GM12801 (cell line): ENCODE results near the gene C22orf39.

Experiments
- CTCF ChIP-seq: IDR thresholded peaks from one replicate; pipeline ENCODE4 v1.5.1; 2011; ENCODE audit warnings: control low read depth; ENCODE audit not compliant: insufficient read length; ENCODE audit errors: extremely low read depth

The C22orf39 gene

GRCh38 chr22:19464975-19465374 lies 17.5 kb upstream of the C22orf39 start:
- no peak for TF ChIP-seq CTCF

- no peak for TF ChIP-seq CTCF
Observed at GRCh38 chr22:19464546-19464945, 17.0 kb upstream of the C22orf39 start.

GRCh38 chr22:19463491-19464469 lies 16.3 kb upstream of the C22orf39 start:
- no peak for TF ChIP-seq CTCF

GRCh38 chr22:19463008-19463407 lies 15.5 kb upstream of the C22orf39 start:
- no peak for TF ChIP-seq CTCF

GRCh38 chr22:19461506-19461905 lies 14.0 kb upstream of the C22orf39 start:
- TF ChIP-seq CTCF = no peak

- TF ChIP-seq CTCF = no peak
Observed at GRCh38 chr22:19460036-19460435, 12.5 kb upstream of the C22orf39 start.

GRCh38 chr22:19457828-19458428 lies 10.4 kb upstream of the C22orf39 start:
- no peak for TF ChIP-seq CTCF
